GM12874 (cell line): Measurements from ENCODE around the gene JMJD4.

Experiments
- CTCF ChIP-seq: IDR thresholded peaks from 2 replicates; pipeline ENCODE4 v1.5.1; 2011; ENCODE audit warnings: low read depth, mild to moderate bottlenecking, control low read depth, low read length, moderate library complexity; ENCODE audit not compliant: insufficient read depth

The JMJD4 gene

GRCh38 chr1:227777646-227778045 lies 42.5 kb upstream of the JMJD4 start:
- TF ChIP-seq CTCF = no peak

- TF ChIP-seq CTCF = no peak
These were observed 42.1 kb upstream of the JMJD4 start for GRCh38 chr1:227777156-227777555.

GRCh38 chr1:227776331-227776771 lies 41.2 kb upstream of the JMJD4 start:
- no peak for TF ChIP-seq CTCF

- no peak for TF ChIP-seq CTCF
These were observed 40.7 kb upstream of the JMJD4 start for GRCh38 chr1:227775841-227776240.

- no peak for TF ChIP-seq CTCF
These were observed 39.9 kb upstream of the JMJD4 start for GRCh38 chr1:227774821-227775661.

GRCh38 chr1:227774051-227774731 lies 39.1 kb upstream of the JMJD4 start:
- TF ChIP-seq CTCF = no peak

- no peak for TF ChIP-seq CTCF
These were observed 38.5 kb upstream of the JMJD4 start for GRCh38 chr1:227773558-227773957.
